Spleen (tissue), 7 donors: ENCODE measurements around the gene GLUD1.
"Not testable (repeated sequence)": the region's sequence is repeated elsewhere in the genome, so short reads cannot be mapped to it uniquely, and the experiment has no call there.

Experiments
- CTCF ChIP-seq, 11 experiments: fragments of 200-600 bp in 7 of 11; fragments of 450-650 bp in 4 of 11; sonication (generic) in 4 of 11; IDR thresholded peaks in 8 of 11; conservative IDR thresholded peaks in 3 of 11; 1 replicate in 7 of 11; 2 replicates in 4 of 11; pipeline versions ENCODE4 v1.4.0 to v1.8.0; 2016 to 2021; ENCODE audit warnings: antibody characterized with exemption in 11 of 11, inconsistent platforms in 4 of 11, mild to moderate bottlenecking in 1 of 11
- POLR2A ChIP-seq, 3 donors: fragments of 450-650 bp; IDR thresholded peaks; one replicate each; pipeline ENCODE4 v1.5.1; 2017; ENCODE audit warnings: antibody characterized with exemption in 3 of 3, mild to moderate bottlenecking in 1 of 3
- POLR2AphosphoS5 ChIP-seq, 3 donors: sonication (generic); formaldehyde crosslinking; IDR thresholded peaks; one replicate each; pipeline ENCODE4 v1.5.1; 2017; ENCODE audit warnings: antibody characterized with exemption in 3 of 3
- donor health status: DM: no; HTN: no; CAD: no; lungs with moderate emphysema.
- donor health status: DM: no; HTN: no; CAD: no.
- donor health status: DM: no; HTN: no; CAD: no.

- TF ChIP-seq CTCF (IDR thresholded peaks at IDR 0.05 in 8 of 11, conservative IDR thresholded peaks at IDR 0.05 in 3 of 11); POLR2A (IDR thresholded peaks at IDR 0.05); POLR2AphosphoS5 (IDR thresholded peaks at IDR 0.05): not testable (repeated sequence)
These were observed 75.6 kb downstream of the GLUD1 start for GRCh38 chr10:87019066-87019465.
